IMR-90 (cell line): ENCODE results near the gene YJEFN3.

Experiments
- CTCF ChIP-seq: conservative IDR thresholded peaks from 2 replicates; pipeline ENCODE4 v1.5.1; 2012; ENCODE audit warnings: mild to moderate bottlenecking, low read depth, low read length, improper control_type of control experiment
- MAZ ChIP-seq: IDR thresholded peaks from 2 replicates; pipeline ENCODE4 v1.6.1; 2012; ENCODE audit warnings: low read depth, mild to moderate bottlenecking, low read length, improper control_type of control experiment, moderate library complexity, borderline replicate concordance
- POLR2A ChIP-seq: IDR thresholded peaks from 2 replicates; pipeline ENCODE4 v1.6.1; 2012; ENCODE audit warnings: mild to moderate bottlenecking, low read depth, low read length
- RAD21 ChIP-seq: IDR thresholded peaks from 2 replicates; pipeline ENCODE4 v1.6.1; 2012; ENCODE audit warnings: low read length, improper control_type of control experiment
- RCOR1 ChIP-seq: IDR thresholded peaks from 2 replicates; pipeline ENCODE4 v1.6.1; 2012; ENCODE audit warnings: mild to moderate bottlenecking, low read length, improper control_type of control experiment; ENCODE audit not compliant: insufficient replicate concordance

GRCh38 chr19:19487077-19487949 is 41.4 kb upstream of the YJEFN3 start:
- TF ChIP-seq CTCF = no peak
- TF ChIP-seq RAD21 = no peak
- no peak for TF ChIP-seq POLR2A
- no peak for TF ChIP-seq RCOR1
- TF ChIP-seq MAZ = no peak
